Measurements from ENCODE around the gene UNKL.

- TF ChIP-seq, protein P1, sequence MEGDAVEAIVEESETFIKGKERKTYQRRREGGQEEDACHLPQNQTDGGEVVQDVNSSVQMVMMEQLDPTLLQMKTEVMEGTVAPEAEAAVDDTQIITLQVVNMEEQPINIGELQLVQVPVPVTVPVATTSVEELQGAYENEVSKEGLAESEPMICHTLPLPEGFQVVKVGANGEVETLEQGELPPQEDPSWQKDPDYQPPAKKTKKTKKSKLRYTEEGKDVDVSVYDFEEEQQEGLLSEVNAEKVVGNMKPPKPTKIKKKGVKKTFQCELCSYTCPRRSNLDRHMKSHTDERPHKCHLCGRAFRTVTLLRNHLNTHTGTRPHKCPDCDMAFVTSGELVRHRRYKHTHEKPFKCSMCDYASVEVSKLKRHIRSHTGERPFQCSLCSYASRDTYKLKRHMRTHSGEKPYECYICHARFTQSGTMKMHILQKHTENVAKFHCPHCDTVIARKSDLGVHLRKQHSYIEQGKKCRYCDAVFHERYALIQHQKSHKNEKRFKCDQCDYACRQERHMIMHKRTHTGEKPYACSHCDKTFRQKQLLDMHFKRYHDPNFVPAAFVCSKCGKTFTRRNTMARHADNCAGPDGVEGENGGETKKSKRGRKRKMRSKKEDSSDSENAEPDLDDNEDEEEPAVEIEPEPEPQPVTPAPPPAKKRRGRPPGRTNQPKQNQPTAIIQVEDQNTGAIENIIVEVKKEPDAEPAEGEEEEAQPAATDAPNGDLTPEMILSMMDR (conservative IDR thresholded peaks at IDR 0.05), result no peak
- no peak for TF ChIP-seq EZH2 (IDR thresholded peaks at IDR 0.05; ENCODE audit: low read depth)
Measured at GRCh38 chr16:1318268-1318545, 96.3 kb downstream of the UNKL start.

Measured in PC-9 (cell line).